Erythroblast (primary cell): ENCODE measurements around the gene TRIM7.

Experiments
- GATA1 ChIP-seq: IDR thresholded peaks from 2 replicates; pipeline ENCODE4 v1.6.1; 2011; ENCODE audit warnings: low read depth, mild to moderate bottlenecking, control low read depth, low read length, moderate library complexity
- POLR2A ChIP-seq: IDR thresholded peaks from 2 replicates; pipeline ENCODE4 v1.6.1; 2011; ENCODE audit warnings: mild to moderate bottlenecking, low read length

DNA sequence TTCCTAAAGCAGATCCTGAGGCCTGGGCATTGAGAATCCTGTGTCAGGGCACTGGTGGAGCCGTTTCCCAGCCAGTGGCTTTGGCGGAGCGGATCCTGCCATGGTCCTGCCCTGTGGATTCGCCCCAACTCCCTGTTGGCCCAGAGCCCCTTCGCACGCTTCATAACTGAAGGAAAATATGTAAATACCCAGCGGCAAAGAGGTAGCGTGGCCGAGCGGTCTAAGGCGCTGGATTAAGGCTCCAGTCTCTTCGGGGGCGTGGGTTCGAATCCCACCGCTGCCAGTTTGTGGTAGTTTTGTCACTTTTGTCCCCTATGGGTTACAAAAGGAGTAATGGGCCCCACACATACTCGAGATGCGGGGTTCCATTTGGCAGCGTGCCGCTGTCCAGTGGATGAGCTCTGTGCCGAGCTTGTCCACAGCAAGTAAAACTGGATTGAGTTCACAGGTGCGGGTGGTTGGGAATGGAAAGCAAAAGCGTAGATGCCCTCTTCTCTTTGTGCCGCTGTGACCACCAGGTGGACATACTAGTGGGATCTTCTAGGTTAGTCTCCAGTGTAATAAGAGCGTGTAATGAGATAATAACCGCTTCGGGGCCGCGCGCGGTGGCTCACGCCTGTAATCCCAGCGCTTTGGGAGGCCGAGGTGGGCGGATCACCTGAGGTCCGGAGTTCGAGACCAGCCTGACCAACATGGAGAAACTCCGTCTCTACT, 17.3 kb downstream of the TRIM7 start:
- TF ChIP-seq POLR2A (no peak), GATA1 (no peak)
